Measurements from ENCODE around the gene ELANE. TPM values are rescaled to one million over a fixed set of nuclear protein-coding genes. Genes with fewer than 3 reads are reported as not detected.

ELANE gene
- total RNA-seq, 1 donor from 2014 or later: 0.67 TPM

DNA sequence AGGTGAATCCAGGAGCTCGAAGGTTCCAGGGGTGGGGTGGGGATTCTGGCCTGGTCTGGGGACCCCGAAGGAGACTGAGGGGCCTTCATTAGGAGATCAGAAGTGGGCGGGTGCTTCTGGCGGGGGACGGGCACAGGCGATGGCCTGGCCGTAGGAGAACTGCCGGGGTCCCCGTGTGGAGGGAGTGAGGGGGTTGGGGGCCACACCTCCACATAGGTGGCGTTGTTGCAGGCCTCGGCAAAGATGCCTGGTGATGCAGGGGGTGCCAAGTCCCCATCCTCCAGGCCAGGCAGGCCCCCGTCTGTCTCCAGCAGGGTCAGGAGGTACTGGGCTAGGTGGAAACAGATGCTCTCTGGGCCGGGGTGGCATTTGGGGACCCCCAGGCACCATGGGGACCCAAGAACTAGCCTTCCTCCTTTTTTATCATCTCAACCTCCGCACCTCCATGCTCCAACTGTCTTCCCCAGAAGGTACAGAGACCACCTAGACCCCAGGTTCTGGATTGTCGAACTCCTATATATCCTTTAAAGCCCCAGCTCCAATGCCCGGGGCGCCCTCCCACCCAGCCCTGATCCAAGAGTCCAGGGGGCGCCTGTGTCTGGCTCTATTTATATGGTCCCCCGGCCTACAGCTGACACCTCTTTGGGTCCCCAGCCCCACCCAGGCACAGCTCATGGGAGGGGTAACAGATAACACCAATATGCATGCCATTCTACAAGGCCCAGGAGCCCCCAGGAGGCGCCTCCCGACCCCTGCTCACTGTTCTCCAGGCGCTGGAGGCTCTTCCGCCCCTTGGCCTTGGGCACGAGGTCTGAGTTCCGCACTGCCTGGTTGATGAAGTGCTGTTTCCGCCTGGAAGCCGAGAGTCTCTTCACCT lies 49.4 kb downstream of the ELANE start:
- Histone ChIP-seq H3K36me3 (ENCODE audit: control insufficient read depth, insufficient read depth, low read length) (peaks cover 5% of the 10 kb centered on the region), H3K27me3 (ENCODE audit: control insufficient read depth, insufficient read depth, low read length) (no peaks in the 10 kb centered on the region), H3K4me3 (ENCODE audit: low read depth, low read length) (no peak overlapping the region)
- DNase-seq (ENCODE audit: low read depth): no peak
- no peak for TF ChIP-seq CTCF (IDR thresholded peaks at IDR 0.05; ENCODE audit: insufficient read depth, low read length, poor library complexity, severe bottlenecking)

- H3K4me3 ChIP-seq (ENCODE audit: low read depth, low read length): no peak overlapping the region
- DNase-seq (ENCODE audit: low read depth): no peak
- no peaks in the 10 kb centered on the region for H3K27me3 ChIP-seq (ENCODE audit: control insufficient read depth, insufficient read depth, low read length)
- H3K36me3 ChIP-seq (ENCODE audit: control insufficient read depth, insufficient read depth, low read length): peaks cover 5% of the 10 kb centered on the region
- TF ChIP-seq CTCF (IDR thresholded peaks at IDR 0.05; ENCODE audit: insufficient read depth, low read length, poor library complexity, severe bottlenecking): no peak
Observed at GRCh38 chr19:902093-902370, 49.9 kb downstream of the ELANE start.

GRCh38 chr19:902446-903226 lies 50.5 kb downstream of the ELANE start:
- Histone ChIP-seq H3K27me3 (ENCODE audit: control insufficient read depth, insufficient read depth, low read length) (no peaks in the 10 kb centered on the region), H3K4me3 (ENCODE audit: low read depth, low read length) (no peak overlapping the region), H3K36me3 (ENCODE audit: control insufficient read depth, insufficient read depth, low read length) (peaks cover 3% of the 10 kb centered on the region)
- DNase-seq (ENCODE audit: low read depth): no peak
- TF ChIP-seq CTCF (IDR thresholded peaks at IDR 0.05; ENCODE audit: insufficient read depth, low read length, poor library complexity, severe bottlenecking): no peak

GRCh38 chr19:903266-903797 lies 51.2 kb downstream of the ELANE start:
- Histone ChIP-seq H3K27me3 (ENCODE audit: control insufficient read depth, insufficient read depth, low read length) (no peaks in the 10 kb centered on the region), H3K36me3 (ENCODE audit: control insufficient read depth, insufficient read depth, low read length) (peaks cover 3% of the 10 kb centered on the region), H3K4me3 (ENCODE audit: low read depth, low read length) (no peak overlapping the region)
- DNase-seq (ENCODE audit: low read depth): no peak
- TF ChIP-seq CTCF (IDR thresholded peaks at IDR 0.05; ENCODE audit: insufficient read depth, low read length, poor library complexity, severe bottlenecking): no peak

DNA sequence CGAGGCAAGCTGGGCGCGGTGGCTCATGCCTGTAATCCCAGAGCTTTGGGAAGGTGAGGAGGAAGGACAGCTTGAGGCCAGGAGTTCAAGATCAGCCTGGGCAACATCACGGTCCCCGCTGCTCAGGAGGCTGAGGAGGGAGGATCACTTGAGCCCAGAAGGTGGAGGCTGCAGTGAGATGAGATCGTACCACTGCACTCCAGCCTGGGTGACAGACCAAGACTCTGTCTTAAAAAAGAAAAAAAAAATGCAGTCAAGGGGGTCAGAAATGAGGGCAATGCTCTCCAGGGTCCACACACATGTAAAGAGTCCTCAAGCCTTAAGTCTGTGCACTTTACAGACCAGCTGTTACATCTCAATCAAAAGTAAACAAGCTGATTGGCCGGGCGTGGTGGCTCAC lies 52.4 kb downstream of the ELANE start:
- no peak for DNase-seq (ENCODE audit: low read depth)
- no peak for TF ChIP-seq CTCF (IDR thresholded peaks at IDR 0.05; ENCODE audit: insufficient read depth, low read length, poor library complexity, severe bottlenecking)
- Histone ChIP-seq H3K36me3 (ENCODE audit: control insufficient read depth, insufficient read depth, low read length) (peaks cover 3% of the 10 kb centered on the region), H3K4me3 (ENCODE audit: low read depth, low read length) (no peak overlapping the region), H3K27me3 (ENCODE audit: control insufficient read depth, insufficient read depth, low read length) (no peaks in the 10 kb centered on the region)

Other genes with a start within 250 kb of the ELANE start
- 47.6 and 50.0 TPM in 2 replicates for gene POLRMT, start 218.8 kb upstream of the ELANE start, total RNA-seq
- not detected in 2 replicates for gene FGF22, start 212.4 kb upstream of the ELANE start, total RNA-seq
- 77.6 and 107 TPM in 2 replicates for gene RNF126, start 189.1 kb upstream of the ELANE start, total RNA-seq
- gene FSTL3, start 175.9 kb upstream of the ELANE start, total RNA-seq: 378 and 504 TPM in 2 replicates
- gene PRSS57, start 156.9 kb upstream of the ELANE start, total RNA-seq: not detected in 2 replicates
- 42.8 and 49.8 TPM in 2 replicates for gene PALM, start 143.4 kb upstream of the ELANE start, total RNA-seq
- gene MISP, start 101.2 kb upstream of the ELANE start, total RNA-seq: 45.6 and 52.4 TPM in 2 replicates
- 268 and 349 TPM in 2 replicates for gene PTBP1, start 54.9 kb upstream of the ELANE start, total RNA-seq
- gene PLPPR3, start 30.3 kb upstream of the ELANE start, total RNA-seq: 2.9 and 4.1 TPM in 2 replicates
- gene AZU1, start 24.5 kb upstream of the ELANE start, total RNA-seq: not detected in 2 replicates
- gene PRTN3, start 11.3 kb upstream of the ELANE start, total RNA-seq: not detected in 2 replicates
- 1.3 TPM in 2 replicates for gene CFD, start 7.4 kb downstream of the ELANE start, total RNA-seq
- gene MED16, start 40.9 kb downstream of the ELANE start, total RNA-seq: 40.1 and 41.4 TPM in 2 replicates
- not detected in 2 replicates for gene RNU6-9, start 41.2 kb downstream of the ELANE start, total RNA-seq
- gene R3HDM4, start 60.9 kb downstream of the ELANE start, total RNA-seq: 61.5 and 75.0 TPM in 2 replicates
- gene KISS1R, start 65.0 kb downstream of the ELANE start, total RNA-seq: 0.75 TPM in 1 of 2 replicates, not detected in the other
- 24.8 and 27.4 TPM in 2 replicates for gene ARID3A, start 73.7 kb downstream of the ELANE start, total RNA-seq
- 54.6 and 65.0 TPM in 2 replicates for gene WDR18, start 132.0 kb downstream of the ELANE start, total RNA-seq
- gene GRIN3B, start 148.1 kb downstream of the ELANE start, total RNA-seq: 0.08 and 1.6 TPM in 2 replicates
- gene TMEM259, start 168.8 kb downstream of the ELANE start, total RNA-seq: 204 and 221 TPM in 2 replicates
- not detected in 2 replicates for gene RNU6-2, start 169.2 kb downstream of the ELANE start, total RNA-seq
- gene CNN2, start 174.3 kb downstream of the ELANE start, total RNA-seq: 285 and 314 TPM in 2 replicates
- 16.4 and 17.0 TPM in 2 replicates for gene ABCA7, start 187.8 kb downstream of the ELANE start, total RNA-seq
- gene ARHGAP45, start 214.9 kb downstream of the ELANE start, total RNA-seq: 1.4 and 4.2 TPM in 2 replicates
- gene POLR2E, start 243.1 kb downstream of the ELANE start, total RNA-seq: 204 and 267 TPM in 2 replicates

Data from kidney epithelial cell (primary cell).